ENCODE measurements around the gene ZNF224.

The ZNF224 gene

GRCh38 chr19:44061038-44061437 is 33.1 kb upstream of the ZNF224 start:
- no peak for ATAC-seq
- TF ChIP-seq PATZ1 (CRISPR knock-in tag; IDR thresholded peaks at IDR 0.05; ENCODE audit: borderline replicate concordance) (no peak), SNAI2 (CRISPR knock-in tag; IDR thresholded peaks at IDR 0.05) (no peak), ARNTL (CRISPR knock-in tag; IDR thresholded peaks at IDR 0.05; ENCODE audit: borderline replicate concordance, low read depth) (no peak), GLIS3 (CRISPR knock-in tag; IDR thresholded peaks at IDR 0.05) (no peak), CSRNP3 (CRISPR knock-in tag; IDR thresholded peaks at IDR 0.05) (no peak)

- TF ChIP-seq PATZ1 (CRISPR knock-in tag; IDR thresholded peaks at IDR 0.05; ENCODE audit: borderline replicate concordance) (no peak), ESRRG (CRISPR knock-in tag; IDR thresholded peaks at IDR 0.05) (no peak), ZFP3 (CRISPR knock-in tag; IDR thresholded peaks at IDR 0.05) (no peak), ZFP30 (CRISPR knock-in tag; IDR thresholded peaks at IDR 0.05) (no peak), TOX (CRISPR knock-in tag; IDR thresholded peaks at IDR 0.05; ENCODE audit: borderline replicate concordance) (no peak), GLIS3 (CRISPR knock-in tag; IDR thresholded peaks at IDR 0.05) (no peak), ZNF70 (CRISPR knock-in tag; IDR thresholded peaks at IDR 0.05) (no peak), CSRNP3 (CRISPR knock-in tag; IDR thresholded peaks at IDR 0.05) (no peak), SNAI2 (CRISPR knock-in tag; IDR thresholded peaks at IDR 0.05) (no peak), RARB (CRISPR knock-in tag; IDR thresholded peaks at IDR 0.05) (no peak), TCF4 (CRISPR knock-in tag; IDR thresholded peaks at IDR 0.05; ENCODE audit: borderline replicate concordance) (no peak), ARNTL (CRISPR knock-in tag; IDR thresholded peaks at IDR 0.05; ENCODE audit: borderline replicate concordance, low read depth) (no peak), TSHZ2 (CRISPR knock-in tag; IDR thresholded peaks at IDR 0.05) (no peak), CREB5 (CRISPR knock-in tag; IDR thresholded peaks at IDR 0.05; ENCODE audit: low read depth) (no peak), POU6F1 (CRISPR knock-in tag; IDR thresholded peaks at IDR 0.05; ENCODE audit: borderline replicate concordance, low read depth) (no peak), ISL1 (CRISPR knock-in tag; IDR thresholded peaks at IDR 0.05) (no peak)
- no peak for ATAC-seq
These were observed 27.9 kb upstream of the ZNF224 start for GRCh38 chr19:44066305-44066704.

- no peak for ATAC-seq
- TF ChIP-seq CREB5 (CRISPR knock-in tag; IDR thresholded peaks at IDR 0.05; ENCODE audit: low read depth) (no peak), SNAI2 (CRISPR knock-in tag; IDR thresholded peaks at IDR 0.05) (no peak), ZNF8 (CRISPR knock-in tag; IDR thresholded peaks at IDR 0.05) (no peak), ZNF565 (CRISPR knock-in tag; conservative IDR thresholded peaks at IDR 0.05; ENCODE audit: low read depth) (no peak), CSRNP3 (CRISPR knock-in tag; IDR thresholded peaks at IDR 0.05) (no peak), PATZ1 (CRISPR knock-in tag; IDR thresholded peaks at IDR 0.05; ENCODE audit: borderline replicate concordance) (no peak), ISL1 (CRISPR knock-in tag; IDR thresholded peaks at IDR 0.05) (no peak), ZC3H10 (CRISPR knock-in tag; IDR thresholded peaks at IDR 0.05) (no peak), GLIS3 (CRISPR knock-in tag; IDR thresholded peaks at IDR 0.05) (no peak)
These were observed 24.7 kb upstream of the ZNF224 start for GRCh38 chr19:44069415-44069814.

All from SK-N-SH treated with all-trans-retinoic acid at 6 μM for 48 hours (cell line).